ENCODE results near the gene TFDP1.
"Not testable (repeated sequence)": the region's sequence is repeated elsewhere in the genome, so short reads cannot be mapped to it uniquely, and the experiment has no call there.

The TFDP1 gene

DNA sequence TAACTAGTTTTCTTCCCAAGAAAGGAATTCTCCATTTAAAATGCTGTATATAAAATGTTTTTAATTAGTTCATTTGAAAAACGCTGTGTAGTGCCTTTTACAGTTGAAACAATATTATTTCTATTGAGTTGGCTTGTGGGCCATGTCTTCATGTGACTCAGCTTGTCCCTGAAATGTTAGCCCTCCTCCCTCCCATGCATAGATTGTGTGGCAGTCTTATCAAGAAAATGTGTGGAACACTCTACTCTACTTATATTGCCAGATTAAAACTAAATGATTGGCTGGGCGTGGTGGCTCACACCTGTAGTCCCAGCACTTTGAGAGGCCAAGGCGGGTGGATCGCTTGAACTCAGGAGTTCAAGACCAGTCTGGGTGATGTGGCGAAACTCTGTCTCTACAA, 33.4 kb downstream of the TFDP1 start:
- no peak for DNase-seq (ENCODE audit: low read depth)

DNA sequence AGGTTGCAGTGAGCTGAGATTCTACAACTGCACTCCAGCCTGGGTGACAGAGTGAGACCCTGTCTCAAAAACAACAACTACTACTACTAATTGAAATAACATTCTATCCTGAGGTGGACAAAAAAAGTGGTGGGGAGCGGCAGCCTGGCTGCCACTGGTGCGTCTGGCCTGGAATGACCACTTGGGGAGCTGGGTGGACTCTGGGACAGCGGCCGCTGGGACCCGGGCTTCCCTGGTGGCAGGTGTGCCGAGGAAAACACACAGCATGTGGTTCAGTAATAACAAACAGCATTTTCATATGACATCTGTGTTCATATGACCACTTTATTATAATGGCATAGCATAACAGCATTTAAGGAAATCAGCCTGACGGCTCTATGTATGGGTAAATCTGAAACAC, 33.9 kb downstream of the TFDP1 start:
- no peak for DNase-seq (ENCODE audit: low read depth)

DNA sequence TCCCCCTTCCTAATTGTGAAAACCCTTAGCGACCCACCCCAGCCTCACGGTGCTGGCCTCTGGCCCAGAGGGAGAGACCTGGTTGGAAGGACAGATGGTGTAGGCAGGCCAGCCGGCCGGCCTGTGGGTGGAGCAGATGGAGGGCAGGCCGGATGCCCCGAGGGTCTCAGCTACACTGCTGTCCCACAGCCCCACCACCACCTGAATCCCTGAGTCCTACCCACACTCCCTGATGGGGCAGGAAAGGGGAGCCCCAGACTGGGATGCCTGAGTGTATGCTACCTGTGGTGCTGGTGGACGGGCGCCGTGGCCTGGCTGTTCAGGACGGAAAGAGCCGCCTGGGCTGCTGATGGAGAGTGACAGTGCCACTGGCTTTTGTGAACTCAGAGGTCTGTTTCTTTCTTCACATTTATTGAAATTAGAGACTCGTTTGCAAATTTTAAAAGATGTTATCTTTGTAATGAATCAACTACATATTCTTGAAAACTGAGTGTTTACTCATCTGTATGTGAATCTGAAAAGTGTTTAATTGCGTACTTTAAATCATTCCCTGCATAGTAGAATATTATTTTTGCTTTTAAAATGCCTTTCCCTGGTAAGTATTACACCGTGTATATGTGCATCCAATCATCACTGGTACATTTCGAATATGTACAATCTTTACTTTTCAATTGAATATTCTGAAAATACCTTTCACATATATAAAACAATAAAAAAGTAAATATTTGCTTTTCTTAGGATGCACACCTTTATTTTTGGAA, 35.7 kb downstream of the TFDP1 start:
- DNase-seq (ENCODE audit: low read depth), result no peak

DNA sequence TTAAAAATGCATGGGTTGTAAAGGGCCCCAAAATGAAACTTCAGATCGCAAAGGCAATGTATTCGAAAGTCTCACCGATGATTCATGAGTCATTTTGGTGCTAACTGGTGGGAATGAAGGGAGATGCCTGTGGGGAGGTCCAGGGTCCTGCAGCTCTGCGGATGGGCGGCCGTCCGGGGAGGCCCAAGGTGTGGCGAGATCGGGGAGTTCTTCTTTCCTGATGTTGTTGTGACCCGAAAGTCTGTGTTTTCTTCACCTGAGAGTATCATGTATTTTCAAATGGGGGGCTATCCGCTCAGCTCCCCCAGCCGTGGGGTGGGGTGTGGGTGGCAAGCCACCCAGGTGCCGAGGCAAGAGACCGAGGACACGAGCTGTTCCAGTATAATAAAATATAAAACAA, 36.5 kb downstream of the TFDP1 start:
- DNase-seq (ENCODE audit: low read depth), result no peak

DNA sequence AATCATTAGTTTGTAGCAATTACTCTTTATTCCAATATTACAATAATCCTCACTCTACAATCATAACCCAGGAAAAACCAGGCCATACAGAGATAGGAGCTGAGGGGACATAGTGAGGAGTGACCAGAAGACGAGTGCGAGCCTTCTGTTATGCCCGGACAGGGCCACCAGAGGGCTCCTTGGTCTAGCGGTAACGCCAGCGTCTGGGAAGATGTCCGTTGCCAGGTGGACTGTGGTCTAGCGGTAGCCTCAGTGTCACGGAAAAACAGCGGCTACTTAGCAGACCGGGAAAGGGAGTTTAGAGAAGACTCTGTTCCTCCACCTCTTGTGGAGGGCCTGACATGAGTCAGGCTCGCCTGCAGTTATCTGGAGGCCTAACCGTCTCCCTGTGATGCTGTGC, 36.9 kb downstream of the TFDP1 start:
- peak; percentile 5 for DNase-seq (ENCODE audit: low read depth)

DNA sequence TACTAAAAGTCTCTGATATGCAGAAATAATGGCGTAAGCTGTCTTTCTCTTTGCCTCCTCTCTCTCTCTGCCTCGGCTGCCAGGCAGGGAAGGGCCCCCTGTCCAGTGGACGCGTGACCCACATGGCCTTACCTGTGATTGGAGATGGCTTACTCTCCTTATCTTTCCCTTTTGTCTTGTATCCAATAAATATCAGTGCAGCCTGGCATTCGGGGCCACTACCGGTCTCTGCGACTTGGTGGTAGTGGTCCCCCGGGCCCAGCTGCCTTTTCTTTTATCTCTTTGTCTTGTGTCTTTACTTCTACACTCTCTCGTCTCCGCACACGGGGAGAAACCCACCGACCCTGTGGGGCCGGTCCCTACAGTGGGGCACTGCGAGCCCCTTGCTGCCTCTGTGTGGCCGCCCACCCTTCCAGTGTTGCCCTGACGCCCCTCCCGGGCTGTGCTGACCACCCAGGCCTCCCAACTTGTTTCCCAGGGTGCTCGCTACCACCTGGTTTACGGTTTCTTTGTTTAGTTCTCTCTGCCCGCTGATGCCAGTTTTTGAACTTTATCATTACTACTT, 37.5 kb downstream of the TFDP1 start:
- not testable (repeated sequence) for DNase-seq (ENCODE audit: low read depth)

DNA sequence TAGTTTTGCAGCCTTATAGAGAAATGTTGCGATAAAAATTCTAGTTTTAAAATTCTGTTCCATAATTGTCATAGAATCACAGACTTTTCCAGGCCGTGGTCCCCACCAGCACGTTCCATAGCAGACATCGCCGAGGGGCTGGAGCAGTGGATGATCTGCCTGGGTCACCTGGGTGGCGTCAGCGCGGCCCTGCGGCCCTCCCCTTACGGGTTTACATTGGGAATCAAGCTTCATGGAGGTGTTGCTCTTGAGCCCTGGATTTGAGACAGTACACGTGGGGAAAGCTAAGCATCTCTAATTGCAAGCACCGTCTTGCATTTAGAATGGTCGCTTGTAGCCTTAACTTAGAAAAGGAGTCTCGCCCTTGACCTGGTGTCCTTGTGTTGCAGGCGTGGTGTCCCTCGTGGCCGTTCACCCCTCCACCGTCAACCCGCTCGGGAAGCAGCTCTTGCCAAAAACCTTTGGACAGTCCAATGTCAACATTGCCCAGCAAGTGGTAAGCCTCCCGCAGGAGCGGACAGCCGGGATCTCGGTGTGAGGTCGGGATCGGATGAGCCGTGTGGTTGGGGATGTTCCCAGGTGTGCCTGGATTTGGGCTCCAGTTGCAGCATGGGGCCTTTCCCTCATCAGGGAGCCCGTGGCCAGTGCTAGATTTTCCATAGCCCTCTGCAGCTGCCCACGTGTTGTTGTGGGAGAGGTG, 38.4 kb downstream of the TFDP1 start:
- DNase-seq (ENCODE audit: low read depth), result no peak

DNA sequence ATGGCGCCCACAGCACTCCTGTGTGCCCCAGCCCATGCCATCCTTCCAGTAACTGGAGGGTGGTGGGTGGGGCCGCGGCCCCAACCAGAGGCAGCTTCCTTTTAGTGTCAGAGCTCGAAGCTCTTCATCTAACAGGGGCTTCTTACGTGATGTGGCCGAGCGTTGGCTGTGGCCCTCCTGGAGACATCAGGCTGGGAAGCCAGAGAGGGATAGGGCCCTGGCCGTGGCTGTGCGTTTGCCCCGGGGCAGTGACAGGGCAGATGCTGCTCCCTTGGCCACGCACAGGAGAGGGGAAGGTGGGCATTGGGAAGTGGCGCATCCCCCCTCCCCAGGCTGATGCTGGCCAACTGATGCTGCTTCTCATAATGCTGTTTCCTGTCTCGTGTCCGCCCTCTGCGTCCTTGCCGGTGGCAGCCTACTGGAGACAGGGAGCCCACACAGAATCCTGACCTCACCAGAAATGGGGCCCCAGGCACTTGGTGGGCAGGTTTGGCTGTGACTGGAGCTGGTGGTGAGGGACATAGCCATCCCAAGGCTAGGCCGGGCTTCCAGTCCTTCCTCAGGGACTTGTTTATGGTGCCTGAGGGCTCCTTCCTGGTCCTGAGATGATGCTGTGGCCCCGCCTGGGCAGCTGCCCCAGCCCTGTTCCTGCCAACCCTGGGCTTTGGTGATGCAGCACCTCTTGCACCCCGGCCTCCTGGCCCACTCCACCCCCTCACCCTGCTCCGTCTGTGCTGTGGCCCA, 39.1 kb downstream of the TFDP1 start:
- DNase-seq (ENCODE audit: low read depth), result no peak

DNA sequence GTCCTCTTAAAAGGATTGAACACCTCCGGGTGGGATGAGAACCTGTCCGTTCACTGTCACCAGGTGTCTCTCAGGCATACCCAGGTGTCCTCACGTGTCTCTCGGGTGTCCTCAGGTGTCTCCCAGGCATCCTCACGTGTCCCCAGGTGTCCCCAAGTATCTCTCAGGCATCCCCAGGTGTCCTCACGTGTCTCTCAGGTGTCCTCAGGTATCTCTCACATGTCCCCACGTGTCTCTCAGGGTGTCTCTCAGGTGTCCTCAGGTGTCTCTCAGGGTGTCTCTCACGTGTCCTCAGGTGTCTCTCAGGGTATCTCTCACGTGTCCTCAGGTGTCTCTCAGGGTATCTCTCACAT, 39.7 kb downstream of the TFDP1 start:
- no peak for DNase-seq (ENCODE audit: low read depth)

DNA sequence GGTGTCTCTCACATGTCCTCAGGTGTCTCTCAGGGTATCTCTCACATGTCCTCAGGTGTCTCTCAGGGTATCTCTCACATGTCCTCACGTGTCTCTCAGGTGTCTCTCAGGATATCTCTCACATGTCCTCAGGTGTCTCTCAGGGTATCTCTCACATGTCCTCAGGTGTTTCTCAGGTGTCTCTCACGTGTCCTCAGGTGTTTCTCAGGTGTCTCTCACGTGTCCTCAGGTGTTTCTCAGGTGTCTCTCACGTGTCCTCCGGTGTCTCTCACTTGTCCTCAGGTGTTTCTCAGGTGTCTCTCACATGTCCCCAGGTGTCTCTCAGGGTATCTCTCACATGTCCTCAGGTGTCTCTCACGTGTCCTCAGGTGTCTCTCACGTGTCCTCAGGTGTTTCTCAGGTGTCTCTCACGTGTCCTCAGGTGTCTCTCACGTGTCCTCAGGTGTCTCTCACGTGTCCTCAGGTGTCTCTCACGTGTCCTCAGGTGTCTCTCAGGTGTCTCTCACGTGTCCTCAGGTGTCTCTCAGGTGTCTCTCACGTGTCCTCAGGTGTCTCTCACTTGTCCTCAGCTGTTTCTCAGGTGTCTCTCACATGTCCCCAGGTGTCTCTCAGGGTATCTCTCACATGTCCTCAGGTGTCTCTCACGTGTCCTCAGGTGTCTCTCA, 40.2 kb downstream of the TFDP1 start:
- not testable (repeated sequence) for DNase-seq (ENCODE audit: low read depth)

DNA sequence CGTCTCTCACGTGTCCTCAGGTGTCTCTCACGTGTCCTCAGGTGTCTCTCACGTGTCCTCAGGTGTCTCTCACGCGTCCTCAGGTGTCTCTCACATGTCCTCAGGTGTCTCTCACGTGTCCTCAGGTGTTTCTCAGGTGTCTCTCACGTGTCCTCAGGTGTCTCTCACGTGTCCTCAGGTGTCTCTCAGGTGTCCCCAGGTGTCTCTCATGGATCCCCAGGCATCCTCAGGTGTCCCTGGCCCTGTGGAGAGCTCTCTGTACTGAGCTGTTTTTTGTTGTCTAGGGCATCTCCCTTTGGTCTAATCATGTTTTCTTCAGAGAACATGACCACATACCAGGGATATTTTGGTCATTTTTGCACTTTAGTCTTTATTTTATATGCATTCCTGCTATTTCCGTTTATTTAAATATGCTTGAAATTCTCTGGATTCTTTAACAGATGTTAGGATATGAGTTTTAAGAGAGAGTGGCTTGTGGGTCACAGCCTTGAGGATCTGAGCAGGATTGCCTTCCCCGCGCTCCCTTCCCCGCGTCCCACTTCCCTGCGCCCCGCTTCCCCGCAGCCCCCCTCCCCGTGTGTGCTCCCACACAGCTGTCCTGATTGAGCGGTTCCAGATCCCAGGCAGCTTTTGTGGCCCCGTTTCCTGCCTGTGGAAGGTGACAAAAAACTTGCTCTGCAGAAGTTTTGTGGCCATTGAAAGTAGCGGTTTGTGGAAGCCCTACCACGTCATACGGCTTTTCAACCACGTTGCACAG, 41.6 kb downstream of the TFDP1 start:
- DNase-seq (ENCODE audit: low read depth), result no peak

DNA sequence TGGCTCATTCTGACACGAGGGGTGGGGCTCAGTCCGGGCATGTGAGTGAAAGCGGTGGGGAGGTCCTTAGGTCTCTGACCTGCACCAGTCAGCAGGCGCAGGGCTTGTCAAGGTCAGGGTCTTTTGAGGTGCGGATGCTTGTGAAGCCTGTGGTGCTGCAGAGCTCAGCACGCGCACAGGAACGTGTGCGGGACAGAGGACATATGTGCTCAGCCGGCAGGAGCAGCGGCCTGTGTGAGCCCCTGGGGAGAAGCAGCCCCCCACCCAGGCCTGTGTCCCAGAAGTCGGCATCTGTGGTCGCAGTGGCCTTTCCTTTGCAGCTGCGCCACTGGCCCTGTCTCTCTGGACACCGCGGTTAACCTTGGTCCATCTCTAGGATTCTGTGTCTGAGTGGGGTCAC, 42.6 kb downstream of the TFDP1 start:
- DNase-seq (ENCODE audit: low read depth), result no peak

DNA sequence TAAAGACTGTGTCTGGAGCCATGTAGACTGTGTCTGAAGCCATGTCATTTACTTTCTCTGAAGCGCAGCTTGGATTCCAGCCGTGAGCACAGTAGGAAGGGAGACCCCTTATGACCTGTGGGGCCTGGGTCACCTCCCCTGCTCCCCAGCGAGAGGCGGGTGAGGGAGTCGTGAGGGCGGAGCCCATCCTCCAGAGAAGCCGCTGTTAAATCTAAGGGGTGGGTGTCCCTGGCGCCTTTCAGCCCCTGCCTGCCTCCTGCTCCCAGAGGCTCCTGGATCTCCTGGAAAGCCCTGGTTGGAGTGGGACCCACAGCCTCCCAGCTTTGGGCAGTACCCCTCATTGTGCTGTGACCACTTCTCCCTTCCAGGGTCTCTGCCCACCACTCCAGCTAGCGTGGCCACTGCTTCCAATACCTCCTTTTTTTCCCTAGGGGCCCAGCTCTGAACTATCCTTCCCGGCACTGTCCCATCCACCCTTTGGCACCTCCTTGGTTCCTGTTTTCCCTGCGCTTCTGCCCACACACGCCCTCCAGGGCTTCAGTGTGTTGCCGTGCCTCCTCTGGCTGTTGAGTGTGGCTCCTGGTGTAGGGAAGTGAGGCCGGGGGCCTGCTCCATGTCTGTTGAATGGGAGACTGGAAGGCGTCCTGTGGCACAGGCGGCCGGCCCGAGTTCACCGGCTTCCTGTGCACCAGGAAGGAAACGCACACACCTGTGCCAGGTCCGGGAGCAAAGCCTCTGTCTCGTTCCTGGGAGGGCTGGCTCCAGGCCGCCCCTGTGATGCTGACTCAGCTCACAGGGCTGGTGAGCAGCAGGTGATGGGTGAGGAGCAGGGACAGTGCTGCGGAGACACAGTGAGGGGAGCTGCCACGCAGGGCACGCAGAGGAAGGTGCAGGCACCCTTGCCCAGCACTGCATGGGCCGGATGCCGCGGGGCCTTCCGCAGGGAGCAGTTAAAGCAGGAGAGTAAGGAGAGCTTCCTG, 44.0 kb downstream of the TFDP1 start:
- DNase-seq (ENCODE audit: low read depth), result no peak

DNA sequence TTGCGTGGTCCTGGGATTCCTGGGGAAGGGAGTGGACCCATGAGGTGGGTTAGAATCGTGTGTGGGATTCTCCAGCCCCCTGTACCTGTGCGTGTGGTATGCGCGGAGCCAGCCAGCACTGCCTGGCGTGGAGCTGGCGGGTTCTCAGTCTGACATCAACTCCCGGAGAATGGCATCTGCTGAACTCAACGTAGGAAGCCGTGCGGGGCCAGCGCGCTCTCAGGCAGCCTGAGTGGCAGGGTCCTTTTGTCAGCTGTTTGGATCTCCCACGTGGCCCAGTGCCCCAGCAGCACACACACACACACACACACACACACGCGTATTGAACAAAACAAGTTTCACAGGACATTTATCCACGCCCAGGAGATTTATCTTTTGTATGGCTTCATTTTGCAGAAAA, 45.3 kb downstream of the TFDP1 start:
- DNase-seq (ENCODE audit: low read depth), result no peak

DNA sequence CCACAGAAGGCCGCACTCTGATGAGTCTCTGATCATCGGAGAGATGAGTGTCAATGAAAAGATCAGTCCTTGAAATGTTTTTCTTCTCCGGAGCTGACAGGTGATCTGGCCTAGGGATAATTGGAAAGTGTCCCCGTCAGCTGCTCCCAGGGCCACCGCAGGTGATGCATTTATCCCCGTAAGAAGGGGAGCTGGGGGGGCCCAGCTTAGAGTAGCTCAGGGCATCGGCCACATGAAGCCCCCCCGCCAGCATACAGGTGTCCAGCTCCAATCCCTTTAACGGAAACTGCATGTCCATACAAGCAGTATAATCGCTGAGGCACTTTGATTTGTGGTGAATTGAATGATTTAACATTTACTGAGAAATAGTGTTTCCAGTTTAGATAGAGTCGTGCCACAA, 45.7 kb downstream of the TFDP1 start:
- no peak for DNase-seq (ENCODE audit: low read depth)

DNA sequence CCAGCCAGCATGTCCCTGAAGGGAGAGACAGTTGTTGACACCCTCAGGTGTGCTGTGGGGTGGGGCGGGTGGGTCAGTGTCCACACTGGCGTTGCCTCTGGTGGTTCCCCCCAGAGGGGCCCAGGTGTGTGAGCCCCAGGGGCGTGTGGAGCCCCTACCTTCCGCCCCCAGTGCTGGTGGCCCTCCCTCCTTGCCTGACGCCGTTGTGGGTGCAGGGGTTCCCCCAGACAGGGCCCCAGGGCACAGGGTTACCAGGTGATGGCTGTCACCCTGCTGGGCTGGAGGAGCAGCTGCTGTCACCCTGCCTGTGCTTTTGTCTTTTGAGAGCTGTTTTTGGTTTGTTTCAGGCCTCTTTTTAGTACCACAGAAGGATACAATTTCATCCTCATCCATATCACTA, 46.3 kb downstream of the TFDP1 start:
- DNase-seq (ENCODE audit: low read depth), result no peak

DNA sequence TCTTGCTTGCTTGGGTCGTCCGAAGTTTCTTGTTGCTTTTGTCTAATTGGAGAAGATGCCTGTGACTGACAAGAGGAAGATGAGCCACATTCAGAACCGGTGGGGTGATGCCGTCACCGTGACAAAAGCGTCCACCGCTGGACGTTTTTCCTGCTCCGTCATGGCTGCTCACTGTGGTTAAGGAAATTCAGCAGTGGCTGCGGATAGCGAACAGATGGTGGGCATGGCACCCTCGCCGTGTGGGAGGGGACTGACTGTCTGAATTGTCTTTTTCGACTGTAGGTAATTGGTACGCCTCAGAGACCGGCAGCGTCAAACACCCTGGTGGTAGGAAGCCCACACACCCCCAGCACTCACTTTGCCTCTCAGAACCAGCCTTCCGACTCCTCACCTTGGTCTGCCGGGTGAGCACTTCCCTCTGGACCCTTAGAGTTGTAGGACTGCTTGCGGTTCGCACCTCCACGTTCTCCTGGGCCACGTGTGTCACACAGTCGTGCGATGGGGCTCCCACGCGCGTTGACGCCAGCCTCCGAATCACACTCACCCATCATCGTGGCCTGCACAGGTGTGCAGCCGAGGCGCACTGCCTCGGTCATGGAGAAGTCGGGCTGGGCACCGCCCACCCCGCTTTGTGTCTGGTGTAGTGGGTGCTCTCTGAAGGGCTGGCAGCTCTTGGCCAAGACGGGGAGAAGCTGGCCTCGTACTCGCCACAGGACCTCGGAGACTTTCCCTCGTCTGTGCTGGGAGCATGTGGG, 47.0 kb downstream of the TFDP1 start:
- DNase-seq (ENCODE audit: low read depth), result no peak

DNA sequence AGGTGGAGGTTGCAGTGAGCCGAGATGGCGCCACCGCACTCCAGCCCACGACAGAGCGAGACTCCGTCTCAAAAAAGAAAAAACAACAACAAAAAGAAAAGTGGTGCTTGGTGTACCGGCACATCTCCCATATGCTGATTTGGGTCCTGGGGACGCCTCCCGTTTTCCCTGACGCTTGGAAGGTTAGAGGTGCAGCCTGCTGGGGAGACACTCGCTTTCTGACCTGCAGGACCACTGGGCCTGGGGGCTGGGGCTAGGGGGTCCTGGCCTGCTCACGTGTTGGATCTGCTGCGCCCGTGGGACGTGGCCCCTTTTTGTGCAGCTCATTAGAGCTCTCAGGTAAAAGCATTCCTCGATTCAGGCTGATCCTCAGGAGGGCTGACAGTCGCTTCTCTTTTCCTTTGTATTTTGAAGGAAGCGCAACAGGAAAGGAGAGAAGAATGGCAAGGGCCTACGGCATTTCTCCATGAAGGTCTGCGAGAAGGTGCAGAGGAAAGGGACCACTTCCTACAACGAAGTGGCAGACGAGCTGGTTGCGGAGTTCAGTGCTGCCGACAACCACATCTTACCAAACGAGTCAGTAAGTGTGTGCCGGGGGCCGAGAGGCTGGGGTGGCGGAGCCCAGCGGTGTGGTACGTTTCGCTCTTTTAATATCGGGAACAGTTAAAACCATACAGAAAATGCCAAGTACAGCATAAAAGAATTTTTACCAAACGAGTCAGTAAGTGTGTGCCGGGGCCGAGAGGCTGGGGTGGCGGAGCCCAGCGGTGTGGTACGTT, 48.3 kb downstream of the TFDP1 start:
- DNase-seq (ENCODE audit: low read depth), result no peak

DNA sequence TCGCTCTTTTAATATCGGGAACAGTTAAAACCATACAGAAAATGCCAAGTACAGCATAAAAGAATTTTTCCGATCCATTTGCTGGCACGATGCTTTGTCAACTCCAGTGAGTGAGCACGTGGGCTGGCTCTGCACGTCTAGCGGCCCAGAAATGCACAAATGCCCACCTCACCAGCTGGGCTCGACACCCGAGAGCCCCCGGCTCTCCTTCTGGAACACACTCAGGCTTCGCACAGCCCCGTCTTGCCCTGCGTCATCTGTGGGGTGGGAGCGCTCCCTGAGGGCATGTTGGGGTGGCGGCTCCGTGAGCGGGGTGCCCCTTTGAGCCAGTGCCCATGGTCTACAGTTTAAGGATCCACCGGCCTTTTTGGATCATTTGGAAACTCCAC, 48.9 kb downstream of the TFDP1 start:
- no peak for DNase-seq (ENCODE audit: low read depth)

Measured in stromal cell of bone marrow (primary cell).